MM.1S (cell line): ENCODE data around the gene COPS9.

Source experiments
- DNase-seq: peaks from one replicate; pipeline ENCODE4 v3.0.0-alpha.2; 2015
- H2AFZ ChIP-seq: fragments of 300-600 bp; sonication (generic); 2 replicates; pipeline ENCODE4 v1.6.0; 2016; ENCODE audit warnings: antibody characterized with exemption, low read length
- H3F3A ChIP-seq: fragments of 300-600 bp; sonication (generic); 2 replicates; pipeline ENCODE4 v1.6.1; 2016; ENCODE audit warnings: mild to moderate bottlenecking, antibody characterized with exemption, low read length, moderate library complexity, mixed read lengths; ENCODE audit not compliant: insufficient read depth
- H3K27ac ChIP-seq: fragments of 300-600 bp; sonication (generic); 2 replicates; pipeline ENCODE4 v1.5.1; 2016; ENCODE audit warnings: mild to moderate bottlenecking, low read length
- H3K27me3 ChIP-seq: fragments of 300-600 bp; sonication (generic); replicated peaks from 2 replicates; pipeline ENCODE4 v1.6.0; 2016; ENCODE audit warnings: low read length; ENCODE audit not compliant: insufficient read depth
- H3K36me3 ChIP-seq: fragments of 300-600 bp; sonication (generic); replicated peaks from 2 replicates; pipeline ENCODE4 v1.6.1; 2016; ENCODE audit warnings: mild to moderate bottlenecking, low read length, mixed read lengths; ENCODE audit not compliant: insufficient read depth
- H3K4me1 ChIP-seq: fragments of 300-600 bp; sonication (generic); 2 replicates; pipeline ENCODE4 v1.6.1; 2016; ENCODE audit warnings: low read length, mixed read lengths
- H3K4me2 ChIP-seq: fragments of 300-600 bp; sonication (generic); 2 replicates; pipeline ENCODE4 v1.6.0; 2016; ENCODE audit warnings: low read depth, low read length
- H3K4me3 ChIP-seq: fragments of 300-600 bp; sonication (generic); 2 replicates; pipeline ENCODE4 v1.5.1; 2016; ENCODE audit warnings: low read length, mixed read lengths
- H3K79me2 ChIP-seq: fragments of 300-600 bp; sonication (generic); 2 replicates; pipeline ENCODE4 v1.6.1; 2016; ENCODE audit warnings: mixed run types, low read length, mixed read lengths
- H3K9ac ChIP-seq: fragments of 300-600 bp; sonication (generic); 2 replicates; pipeline ENCODE4 v1.6.1; 2016; ENCODE audit warnings: low read length, mixed read lengths
- H3K9me2 ChIP-seq: fragments of 300-600 bp; sonication (generic); replicated peaks from 2 replicates; pipeline ENCODE4 v1.6.1; 2016; ENCODE audit warnings: mild to moderate bottlenecking, low read length, mixed read lengths; ENCODE audit not compliant: insufficient read depth
- H3K9me3 ChIP-seq: fragments of 300-600 bp; sonication (generic); replicated peaks from 2 replicates; pipeline ENCODE4 v1.6.1; 2016; ENCODE audit warnings: mild to moderate bottlenecking, low read length, mixed read lengths; ENCODE audit not compliant: insufficient read depth
- H4K20me1 ChIP-seq: fragments of 300-600 bp; sonication (generic); 2 replicates; pipeline ENCODE4 v1.6.1; 2016; ENCODE audit warnings: mild to moderate bottlenecking, low read length, moderate library complexity, mixed read lengths; ENCODE audit not compliant: insufficient read depth
- EZH2 ChIP-seq: fragments of 300-600 bp; sonication (generic); optimal IDR thresholded peaks from 2 replicates; pipeline ENCODE3; 2017; ENCODE audit warnings: low read depth, mild to moderate bottlenecking, antibody characterized with exemption, low read length, mixed read lengths
- EZH2phosphoT487 ChIP-seq: fragments of 300-600 bp; sonication (generic); IDR thresholded peaks from 2 replicates; pipeline ENCODE4 v1.6.1; 2018; ENCODE audit warnings: antibody characterized with exemption, low read length
- TF ChIP-seq, protein P1 (sequence below): fragments of 300-600 bp; sonication (generic); IDR thresholded peaks from 2 replicates; pipeline ENCODE4 v1.5.1; 2016; ENCODE audit warnings: antibody characterized with exemption, low read length, mixed read lengths

COPS9 gene

DNA sequence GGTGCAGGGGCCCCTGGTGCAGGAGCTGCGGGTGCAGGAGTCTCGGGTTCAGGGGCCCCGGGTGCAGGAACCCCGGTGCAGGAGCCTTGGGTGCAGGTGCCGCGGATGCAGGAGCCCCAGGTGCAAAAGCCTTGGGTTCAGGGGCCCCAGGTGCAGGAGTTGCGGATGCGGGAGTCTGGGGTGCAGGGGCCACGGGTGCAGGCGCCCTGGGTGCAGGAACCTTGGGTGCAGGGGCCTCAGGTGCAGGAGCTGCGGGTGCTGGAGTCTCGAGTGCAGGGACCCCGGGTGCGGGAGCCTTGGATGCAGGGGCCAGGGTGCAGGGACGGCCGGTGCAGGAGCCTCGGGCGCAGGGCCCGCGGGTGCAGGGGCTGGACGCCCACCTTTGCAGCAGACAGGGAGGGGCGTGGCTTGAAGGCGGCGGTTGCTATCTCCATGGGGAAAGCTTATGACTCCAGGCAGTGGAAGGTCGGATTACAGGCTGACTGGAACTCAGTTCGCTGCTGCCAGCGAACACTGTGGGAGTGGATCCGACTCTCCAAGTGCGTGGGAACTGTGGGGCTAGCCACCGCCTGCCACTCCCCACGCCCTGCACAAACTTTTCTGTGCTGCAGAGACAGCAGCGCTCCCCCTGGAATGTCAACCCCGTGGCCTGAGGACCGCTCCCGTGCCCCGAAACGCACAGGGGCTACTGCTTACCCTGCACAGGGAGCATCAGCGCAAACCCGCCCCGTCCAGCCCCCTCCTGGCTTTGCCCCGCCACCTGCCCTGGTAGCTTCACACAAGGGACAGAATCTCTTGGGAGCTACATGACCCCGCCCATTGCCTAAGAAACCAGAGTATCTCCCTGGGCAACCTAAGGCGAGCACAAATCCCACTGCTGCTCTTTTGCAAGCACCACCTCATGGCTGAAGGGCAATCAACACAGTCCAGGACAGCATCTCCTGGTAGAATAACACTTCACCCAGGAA, 40.3 kb downstream of the COPS9 start:
- no peak for DNase-seq
- no peaks in the 10 kb centered on the region for H3K9me3 ChIP-seq
- H3K27me3 ChIP-seq: peaks cover 7% of the 10 kb centered on the region; the same call in 1 of the 2 replicates
- H3K79me2 ChIP-seq: no peaks in the 10 kb centered on the region
- no peak overlapping the region for H3K27ac ChIP-seq
- H3K4me3 ChIP-seq: no peak overlapping the region
- no peak overlapping the region for H3K9ac ChIP-seq
- H2AFZ ChIP-seq: no peak overlapping the region
- no peaks in the 10 kb centered on the region for H3K4me1 ChIP-seq
- H3K9me2 ChIP-seq: no peaks in the 10 kb centered on the region
- H3F3A ChIP-seq: no peaks in the 10 kb centered on the region
- H3K4me2 ChIP-seq: no peak overlapping the region
- no peaks in the 10 kb centered on the region for H3K36me3 ChIP-seq
- TF ChIP-seq EZH2phosphoT487 (no peak), EZH2 (no peak)
- TF ChIP-seq, protein P1, sequence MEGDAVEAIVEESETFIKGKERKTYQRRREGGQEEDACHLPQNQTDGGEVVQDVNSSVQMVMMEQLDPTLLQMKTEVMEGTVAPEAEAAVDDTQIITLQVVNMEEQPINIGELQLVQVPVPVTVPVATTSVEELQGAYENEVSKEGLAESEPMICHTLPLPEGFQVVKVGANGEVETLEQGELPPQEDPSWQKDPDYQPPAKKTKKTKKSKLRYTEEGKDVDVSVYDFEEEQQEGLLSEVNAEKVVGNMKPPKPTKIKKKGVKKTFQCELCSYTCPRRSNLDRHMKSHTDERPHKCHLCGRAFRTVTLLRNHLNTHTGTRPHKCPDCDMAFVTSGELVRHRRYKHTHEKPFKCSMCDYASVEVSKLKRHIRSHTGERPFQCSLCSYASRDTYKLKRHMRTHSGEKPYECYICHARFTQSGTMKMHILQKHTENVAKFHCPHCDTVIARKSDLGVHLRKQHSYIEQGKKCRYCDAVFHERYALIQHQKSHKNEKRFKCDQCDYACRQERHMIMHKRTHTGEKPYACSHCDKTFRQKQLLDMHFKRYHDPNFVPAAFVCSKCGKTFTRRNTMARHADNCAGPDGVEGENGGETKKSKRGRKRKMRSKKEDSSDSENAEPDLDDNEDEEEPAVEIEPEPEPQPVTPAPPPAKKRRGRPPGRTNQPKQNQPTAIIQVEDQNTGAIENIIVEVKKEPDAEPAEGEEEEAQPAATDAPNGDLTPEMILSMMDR: no peak
- H4K20me1 ChIP-seq: no peaks in the 10 kb centered on the region

DNA sequence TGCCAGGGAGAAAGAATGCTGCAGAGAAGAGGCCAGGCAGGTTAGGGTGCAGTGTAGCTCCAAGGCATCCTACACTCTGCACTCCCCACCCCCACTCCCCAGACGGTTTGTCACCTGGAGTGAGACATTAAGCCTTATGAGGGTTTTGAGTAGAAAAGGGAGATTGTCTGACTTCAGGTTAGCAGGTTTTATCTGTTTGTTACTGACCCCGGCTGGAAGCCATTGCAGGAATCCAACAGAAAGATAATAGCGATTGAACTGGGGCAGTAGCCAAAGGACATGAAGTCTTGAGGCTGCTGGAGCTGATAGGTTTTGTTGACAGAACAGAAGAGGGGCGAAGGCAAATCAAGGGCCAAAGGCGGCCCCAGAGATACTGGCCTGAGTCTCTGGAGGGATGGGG, 46.8 kb downstream of the COPS9 start:
- no peak for DNase-seq
- Histone ChIP-seq H3K9ac (no peak overlapping the region), H3K4me1 (no peaks in the 10 kb centered on the region), H3K4me2 (no peak overlapping the region), H3K9me2 (no peaks in the 10 kb centered on the region), H3K79me2 (no peaks in the 10 kb centered on the region), H3F3A (no peaks in the 10 kb centered on the region), H3K27ac (no peak overlapping the region), H4K20me1 (no peaks in the 10 kb centered on the region), H3K36me3 (no peaks in the 10 kb centered on the region), H2AFZ (no peak overlapping the region), H3K9me3 (no peaks in the 10 kb centered on the region), H3K4me3 (no peak overlapping the region), H3K27me3 (no peaks in the 10 kb centered on the region; the same call in 1 of the 2 replicates)
- TF ChIP-seq, protein P1: no peak
- TF ChIP-seq EZH2phosphoT487 (no peak), EZH2 (no peak)

DNA sequence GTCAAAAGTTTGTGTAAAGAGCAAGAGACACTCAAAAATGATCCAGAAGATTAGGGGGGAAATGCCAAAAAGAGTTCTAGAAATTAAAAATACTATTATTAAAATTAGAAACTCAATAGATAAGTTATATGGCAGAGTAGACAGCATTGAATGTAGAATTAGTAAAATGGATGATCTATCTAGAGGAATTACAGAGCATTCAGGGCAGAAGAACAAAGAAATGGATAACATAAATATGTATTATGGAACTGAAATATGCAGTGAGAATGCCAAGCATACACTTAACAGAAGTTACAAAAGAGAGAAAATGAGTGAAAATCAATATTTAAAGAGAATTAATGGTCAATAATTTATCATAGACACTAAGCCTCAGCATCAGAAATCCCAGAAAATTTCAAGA, 49.5 kb downstream of the COPS9 start:
- DNase-seq: no peak
- Histone ChIP-seq H3K4me3 (no peak overlapping the region), H3K36me3 (no peaks in the 10 kb centered on the region), H3F3A (no peaks in the 10 kb centered on the region), H2AFZ (no peak overlapping the region), H3K9me2 (no peaks in the 10 kb centered on the region), H3K4me1 (no peaks in the 10 kb centered on the region), H3K79me2 (no peaks in the 10 kb centered on the region), H3K27ac (no peak overlapping the region), H3K9ac (no peak overlapping the region), H3K27me3 (no peaks in the 10 kb centered on the region), H3K4me2 (no peak overlapping the region), H3K9me3 (no peaks in the 10 kb centered on the region), H4K20me1 (no peaks in the 10 kb centered on the region)
- TF ChIP-seq EZH2 (no peak), EZH2phosphoT487 (no peak)
- TF ChIP-seq, protein P1: no peak
